Measurements from ENCODE around the gene RTCA.

- TF ChIP-seq CTCF (conservative IDR thresholded peaks at IDR 0.05; ENCODE audit: low read depth, low read length): no peak
- TF ChIP-seq EZH2 (IDR thresholded peaks at IDR 0.05; ENCODE audit: low read length, unreplicated experiment): no peak
- no peak for TF ChIP-seq EZH2phosphoT487 (IDR thresholded peaks at IDR 0.05; ENCODE audit: borderline replicate concordance, low read length)
Observed at GRCh38 chr1:100290291-100290690, 24.3 kb downstream of the RTCA start.

Measured in PC-3 (cell line).